ENCODE measurements around the gene PAGE2B. TPM values are rescaled to one million over a fixed set of nuclear protein-coding genes. Genes with fewer than 3 reads are reported as not detected.
"Not testable (repeated sequence)": the region's sequence is repeated elsewhere in the genome, so short reads cannot be mapped to it uniquely, and the experiment has no call there.

Gene PAGE2B, protein sequence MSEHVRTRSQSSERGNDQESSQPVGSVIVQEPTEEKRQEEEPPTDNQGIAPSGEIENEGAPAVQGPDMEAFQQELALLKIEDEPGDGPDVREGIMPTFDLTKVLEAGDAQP
- not detected in 2 replicates for total RNA-seq (2012; rRNA removed)

DNA sequence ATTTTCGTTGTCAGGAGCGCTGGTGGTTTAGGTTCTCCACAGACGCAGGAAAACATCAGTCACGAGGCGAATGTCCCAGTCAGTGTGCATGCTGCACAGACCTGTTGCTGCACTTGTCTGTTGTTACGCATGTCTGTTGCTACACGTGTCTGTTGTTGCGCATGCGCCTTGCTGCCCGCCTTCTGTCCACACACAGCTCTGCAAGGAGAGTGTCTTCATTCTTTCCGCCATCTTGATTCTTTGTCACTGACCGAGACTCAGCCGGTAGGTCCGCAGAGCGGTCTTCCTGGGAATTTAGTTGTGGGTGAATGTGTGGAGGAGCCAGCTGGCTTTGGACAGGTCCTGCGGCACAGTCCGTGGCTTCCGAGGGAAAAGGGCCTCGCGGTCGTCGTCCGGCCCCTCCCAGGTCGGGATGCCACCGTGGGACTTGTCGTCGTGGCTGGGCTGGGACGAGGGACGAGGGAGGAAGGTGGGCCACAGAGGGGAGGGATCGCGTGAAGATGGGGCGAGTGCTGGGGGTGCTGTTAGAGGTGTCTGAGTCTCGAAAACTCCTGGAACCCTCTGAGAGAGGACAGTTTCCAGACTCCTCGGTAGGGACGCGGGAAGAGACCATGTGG, at the start of gene PAGE2B:
PAGE2B (plus strand) TSS at position 180 of the 617 bp plus-strand sequence. CDS start 1,012 bp downstream, outside the sequence.
- H3K4me1 ChIP-seq (ENCODE audit: control insufficient read depth, insufficient read depth, low read length) = no peaks in the 10 kb centered on the region
- no peaks in the 10 kb centered on the region for H3K36me3 ChIP-seq (ENCODE audit: insufficient read depth, low read length)
- no peaks in the 10 kb centered on the region for H3K9me3 ChIP-seq (replicated peaks; ENCODE audit: low read length)

DNA sequence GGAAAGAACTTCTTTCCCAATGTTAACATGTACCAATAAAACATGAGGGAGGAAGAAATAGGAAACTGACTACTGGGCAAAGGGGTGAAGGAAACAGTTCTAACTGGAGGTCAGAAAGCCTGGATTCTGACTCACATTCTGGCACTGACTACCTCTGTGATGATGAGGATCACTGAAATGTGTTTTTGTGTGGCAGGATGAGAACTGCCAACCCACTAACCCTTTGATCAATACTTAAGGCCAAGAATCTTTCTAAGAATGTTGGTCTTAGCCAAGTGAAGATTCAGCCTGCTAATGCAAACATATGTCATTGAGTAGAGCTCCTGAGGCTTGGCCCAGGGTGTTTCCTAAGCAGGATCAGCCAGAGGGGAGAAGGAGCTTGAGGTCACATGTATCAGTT, 48.7 kb upstream of the PAGE2B start:
- Histone ChIP-seq H3K4me2 (ENCODE audit: low read length) (no peak overlapping the region), H3K9ac (ENCODE audit: low read depth, low read length) (no peak overlapping the region), H3K4me3 (ENCODE audit: low read length) (no peak overlapping the region), H3K27me3 (ENCODE audit: control insufficient read depth, insufficient read depth, low read length) (peaks cover 12% of the 10 kb centered on the region), H3K4me1 (ENCODE audit: control insufficient read depth, insufficient read depth, low read length) (no peaks in the 10 kb centered on the region), H3K36me3 (ENCODE audit: insufficient read depth, low read length) (no peaks in the 10 kb centered on the region), H3K9me3 (replicated peaks; ENCODE audit: low read length) (no peaks in the 10 kb centered on the region)

More for the DNA sequence above, at the start of gene PAGE2B:
- H3K4me2 ChIP-seq (ENCODE audit: low read length) = no peak within 1 kb of the TSS
- H3K9ac ChIP-seq (ENCODE audit: low read depth, low read length) = no peak within 1 kb of the TSS
- H3K27me3 ChIP-seq (ENCODE audit: control insufficient read depth, insufficient read depth, low read length) = no peaks in the 10 kb centered on the region
- no peak within 1 kb of the TSS for H3K4me3 ChIP-seq (ENCODE audit: low read length)

DNA sequence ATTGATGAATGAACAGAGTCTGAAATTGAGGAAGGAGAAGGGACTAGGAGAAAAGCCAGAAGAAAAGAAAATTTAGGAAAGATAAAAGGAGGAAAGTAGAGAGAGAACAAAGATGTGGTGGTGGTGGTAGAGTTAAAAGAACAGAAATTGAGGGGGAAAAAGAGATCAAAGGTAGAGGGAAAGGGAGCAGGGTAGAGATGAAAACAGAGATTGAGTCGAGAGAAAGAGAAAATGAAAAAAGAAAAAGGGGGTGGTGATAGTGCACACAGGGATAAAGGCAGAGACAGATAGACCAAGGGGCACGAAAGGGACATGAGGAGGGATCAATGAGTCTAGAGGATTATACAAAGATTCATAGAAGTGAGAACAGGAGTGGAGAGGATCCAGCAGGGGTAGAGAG, 48.0 kb upstream of the PAGE2B start:
- Histone ChIP-seq H3K27me3 (ENCODE audit: control insufficient read depth, insufficient read depth, low read length) (peaks cover 12% of the 10 kb centered on the region), H3K4me2 (ENCODE audit: low read length) (no peak overlapping the region), H3K4me1 (ENCODE audit: control insufficient read depth, insufficient read depth, low read length) (no peaks in the 10 kb centered on the region)

DNA sequence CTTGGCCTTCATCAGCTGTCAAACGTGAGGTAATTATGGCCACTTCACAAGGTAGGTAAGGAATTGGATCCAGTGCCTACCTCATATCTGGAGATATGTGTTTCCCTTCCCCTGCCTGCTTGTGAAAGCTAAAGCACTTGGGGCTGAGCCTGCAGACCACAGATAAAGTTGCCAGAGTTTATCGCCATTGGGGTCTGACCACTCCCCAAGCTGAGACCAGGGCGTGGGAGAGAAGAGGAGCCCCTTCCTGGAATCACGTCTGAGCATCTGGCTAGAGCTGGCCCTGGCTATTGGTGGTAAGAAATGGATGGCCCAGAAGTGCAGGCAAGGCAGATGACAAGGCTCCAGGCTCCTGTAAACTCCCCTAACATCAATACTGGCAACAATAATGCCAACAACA, 46.8 kb upstream of the PAGE2B start:
- Histone ChIP-seq H3K9ac (ENCODE audit: low read depth, low read length) (no peak overlapping the region), H3K4me2 (ENCODE audit: low read length) (no peak overlapping the region), H3K36me3 (ENCODE audit: insufficient read depth, low read length) (no peaks in the 10 kb centered on the region), H3K9me3 (replicated peaks; ENCODE audit: low read length) (no peaks in the 10 kb centered on the region), H3K4me3 (ENCODE audit: low read length) (no peak overlapping the region), H3K4me1 (ENCODE audit: control insufficient read depth, insufficient read depth, low read length) (no peaks in the 10 kb centered on the region), H3K27me3 (ENCODE audit: control insufficient read depth, insufficient read depth, low read length) (peaks cover 12% of the 10 kb centered on the region)

More for the DNA sequence above, 48.0 kb upstream of the PAGE2B start:
- Histone ChIP-seq H3K36me3 (ENCODE audit: insufficient read depth, low read length) (no peaks in the 10 kb centered on the region), H3K9me3 (replicated peaks; ENCODE audit: low read length) (no peaks in the 10 kb centered on the region), H3K4me3 (ENCODE audit: low read length) (no peak overlapping the region), H3K9ac (ENCODE audit: low read depth, low read length) (no peak overlapping the region)

DNA sequence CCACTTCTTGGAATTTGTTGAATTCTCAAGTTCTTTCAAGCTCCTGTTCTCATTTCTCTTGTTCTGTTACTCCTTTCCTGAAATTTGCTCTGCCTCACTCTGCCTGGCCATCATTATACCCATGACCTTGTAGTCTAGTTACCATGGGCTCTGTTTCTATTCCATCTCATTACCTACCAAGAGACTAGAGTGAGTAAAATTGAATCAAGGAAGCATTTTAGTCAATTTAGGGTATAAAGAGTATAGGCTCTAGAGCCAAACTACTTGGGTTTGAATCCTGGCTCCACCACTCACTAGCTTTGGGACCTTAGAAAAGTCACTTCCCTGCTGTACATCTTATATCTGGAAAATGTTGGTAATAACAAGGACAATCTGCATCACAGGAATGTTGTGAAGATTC, 46.2 kb upstream of the PAGE2B start:
- Histone ChIP-seq H3K36me3 (ENCODE audit: insufficient read depth, low read length) (no peaks in the 10 kb centered on the region), H3K9ac (ENCODE audit: low read depth, low read length) (no peak overlapping the region), H3K27me3 (ENCODE audit: control insufficient read depth, insufficient read depth, low read length) (peaks cover 12% of the 10 kb centered on the region), H3K4me3 (ENCODE audit: low read length) (no peak overlapping the region), H3K4me2 (ENCODE audit: low read length) (no peak overlapping the region), H3K4me1 (ENCODE audit: control insufficient read depth, insufficient read depth, low read length) (no peaks in the 10 kb centered on the region), H3K9me3 (replicated peaks; ENCODE audit: low read length) (no peaks in the 10 kb centered on the region)

DNA sequence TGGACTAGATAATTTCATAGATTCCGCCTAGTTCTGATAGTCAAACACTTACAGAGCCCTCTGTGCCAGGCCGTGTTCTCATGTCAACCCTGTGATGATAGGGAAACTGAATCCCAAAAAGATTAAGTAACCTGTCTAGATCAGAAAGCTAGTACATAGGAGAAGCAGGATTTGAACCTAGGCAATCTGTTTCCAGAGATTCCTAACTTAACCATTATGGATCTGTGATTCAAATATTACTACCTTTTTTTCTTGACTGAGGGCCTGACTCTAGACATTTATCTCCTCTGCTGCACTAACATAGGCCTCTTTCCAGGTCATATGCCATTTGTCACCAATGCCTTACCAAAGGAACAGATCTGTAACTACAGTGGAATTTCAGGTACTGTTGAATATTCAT, 45.5 kb upstream of the PAGE2B start:
- H3K36me3 ChIP-seq (ENCODE audit: insufficient read depth, low read length) = no peaks in the 10 kb centered on the region
- no peak overlapping the region for H3K4me2 ChIP-seq (ENCODE audit: low read length)
- no peaks in the 10 kb centered on the region for H3K4me1 ChIP-seq (ENCODE audit: control insufficient read depth, insufficient read depth, low read length)
- H3K9me3 ChIP-seq (replicated peaks; ENCODE audit: low read length) = no peaks in the 10 kb centered on the region
- H3K4me3 ChIP-seq (ENCODE audit: low read length) = no peak overlapping the region
- no peak overlapping the region for H3K9ac ChIP-seq (ENCODE audit: low read depth, low read length)
- peaks cover 10% of the 10 kb centered on the region for H3K27me3 ChIP-seq (ENCODE audit: control insufficient read depth, insufficient read depth, low read length)

DNA sequence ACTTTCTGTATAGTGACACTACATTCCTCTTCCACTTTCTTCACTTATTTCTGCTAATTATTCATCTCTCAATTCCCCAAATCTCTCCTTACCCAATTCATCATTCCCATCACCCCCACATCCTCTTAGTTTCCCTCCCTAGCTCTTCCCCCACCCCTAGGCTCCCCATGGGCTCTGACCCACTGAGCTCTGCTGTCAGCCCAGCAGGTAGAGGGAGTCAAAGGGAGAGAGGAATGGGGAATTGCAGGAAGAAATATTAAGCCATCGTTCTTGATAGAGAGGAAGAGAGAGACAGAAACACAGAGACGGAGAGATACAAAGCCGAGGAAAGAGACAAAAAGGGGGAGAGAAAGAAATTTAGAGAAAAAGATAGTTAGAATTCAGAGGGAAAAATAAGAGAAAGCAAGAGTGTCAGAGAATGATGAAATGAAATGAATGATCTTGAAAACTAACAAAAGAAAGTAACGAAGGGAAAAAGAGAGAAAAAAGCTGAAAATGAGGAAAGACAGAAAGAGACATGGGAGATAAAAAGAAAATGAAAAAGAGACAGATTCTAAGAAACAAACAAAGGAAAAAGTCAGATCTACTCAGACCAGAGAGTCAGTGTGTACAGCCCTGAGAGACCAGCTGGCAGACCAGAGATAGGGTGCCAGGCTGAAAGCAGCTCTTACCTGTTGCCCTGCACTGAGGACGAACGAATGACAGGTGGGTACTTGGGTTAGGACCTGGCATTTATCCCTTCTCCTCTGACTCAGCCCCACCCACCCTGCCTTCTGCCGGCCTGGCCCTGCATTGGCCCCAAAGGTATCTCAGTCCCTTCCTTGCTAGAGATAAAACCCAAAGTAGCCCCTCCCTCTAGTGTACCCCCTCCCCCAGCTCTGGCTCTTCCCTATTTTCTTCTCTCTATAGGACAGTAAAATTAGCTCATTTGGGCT, 44.3 kb upstream of the PAGE2B start, which contains the start of gene ALAS2:
ALAS2 (minus strand) TSS at position 707 of the 935 bp plus-strand sequence. CDS start 4,977 bp downstream, outside the sequence.
- Histone ChIP-seq H3K36me3 (ENCODE audit: insufficient read depth, low read length) (no peaks in the 10 kb centered on the region), H3K9me3 (replicated peaks; ENCODE audit: low read length) (no peaks in the 10 kb centered on the region), H3K4me2 (ENCODE audit: low read length) (no peak within 1 kb of the TSS), H3K27me3 (ENCODE audit: control insufficient read depth, insufficient read depth, low read length) (peaks cover 7% of the 10 kb centered on the region), H3K9ac (ENCODE audit: low read depth, low read length) (no peak within 1 kb of the TSS), H3K4me3 (ENCODE audit: low read length) (no peak within 1 kb of the TSS), H3K4me1 (ENCODE audit: control insufficient read depth, insufficient read depth, low read length) (no peaks in the 10 kb centered on the region)

DNA sequence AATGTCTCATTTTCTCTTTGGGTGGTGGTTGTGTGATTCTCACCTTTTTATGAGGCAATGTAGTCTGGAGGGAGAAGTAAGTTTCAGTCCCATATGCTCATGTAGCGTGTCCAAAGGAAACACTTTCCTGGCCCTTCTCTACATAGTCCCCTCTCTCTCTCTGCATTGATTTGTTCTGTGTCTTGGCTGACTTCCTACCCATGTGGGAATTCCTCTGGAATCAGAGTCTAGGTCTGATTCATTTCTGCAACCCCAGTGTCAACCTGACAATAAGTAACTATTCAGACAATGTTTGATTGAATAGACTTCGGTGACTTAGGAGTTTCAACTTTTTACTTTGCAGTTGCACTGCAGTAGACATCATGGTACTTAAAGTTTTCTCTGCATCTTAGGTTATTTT, 41.4 kb upstream of the PAGE2B start:
- H3K4me3 ChIP-seq (ENCODE audit: low read length) = no peak overlapping the region
- H3K27me3 ChIP-seq (ENCODE audit: control insufficient read depth, insufficient read depth, low read length) = peaks cover 3% of the 10 kb centered on the region
- no peaks in the 10 kb centered on the region for H3K36me3 ChIP-seq (ENCODE audit: insufficient read depth, low read length)
- no peaks in the 10 kb centered on the region for H3K9me3 ChIP-seq (replicated peaks; ENCODE audit: low read length)
- no peak overlapping the region for H3K4me2 ChIP-seq (ENCODE audit: low read length)
- H3K4me1 ChIP-seq (ENCODE audit: control insufficient read depth, insufficient read depth, low read length) = no peaks in the 10 kb centered on the region
- H3K9ac ChIP-seq (ENCODE audit: low read depth, low read length) = no peak overlapping the region

DNA sequence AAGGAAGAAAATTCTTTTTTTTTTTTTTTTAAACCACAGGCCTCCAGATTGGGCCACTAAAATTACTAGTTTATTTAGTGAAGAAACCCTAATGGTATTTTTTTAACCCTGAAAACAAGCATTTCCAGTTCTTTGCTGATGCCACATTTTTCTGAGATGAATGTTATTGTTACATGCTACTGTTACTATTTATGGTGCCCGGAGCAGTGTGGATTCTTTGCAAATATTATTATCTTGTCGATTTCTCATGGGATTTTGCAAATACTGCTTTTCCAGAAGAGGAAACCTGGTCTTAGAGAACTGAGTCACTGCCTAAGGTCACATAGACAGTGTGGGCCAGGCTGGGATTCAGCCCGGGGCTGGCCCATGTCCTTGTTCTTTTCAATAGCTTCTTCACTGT, 35.4 kb upstream of the PAGE2B start:
- Histone ChIP-seq H3K9me3 (replicated peaks; ENCODE audit: low read length) (no peaks in the 10 kb centered on the region), H3K4me1 (ENCODE audit: control insufficient read depth, insufficient read depth, low read length) (no peaks in the 10 kb centered on the region), H3K4me2 (ENCODE audit: low read length) (no peak overlapping the region), H3K9ac (ENCODE audit: low read depth, low read length) (no peak overlapping the region), H3K36me3 (ENCODE audit: insufficient read depth, low read length) (no peaks in the 10 kb centered on the region), H3K27me3 (ENCODE audit: control insufficient read depth, insufficient read depth, low read length) (no peaks in the 10 kb centered on the region), H3K4me3 (ENCODE audit: low read length) (no peak overlapping the region)

DNA sequence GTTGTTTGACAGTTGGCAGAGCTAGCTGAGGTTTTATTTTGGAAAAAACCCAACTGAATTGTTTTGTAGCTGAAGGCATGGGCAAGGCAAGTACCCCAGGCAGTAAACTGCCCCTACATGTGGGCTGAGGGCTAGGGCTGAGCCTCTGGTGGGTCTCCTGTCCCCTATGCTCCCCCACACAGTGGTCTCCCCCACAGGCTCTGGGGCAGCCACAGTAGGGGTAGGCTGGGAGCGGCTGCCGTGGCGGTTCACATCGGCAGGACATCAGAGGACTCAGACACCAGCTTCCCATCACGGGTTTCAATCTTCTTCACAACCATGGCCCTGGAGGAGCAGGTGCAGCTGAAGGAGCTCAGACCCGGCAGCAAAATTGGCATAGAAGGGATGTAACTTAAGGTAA, 33.3 kb upstream of the PAGE2B start:
- Histone ChIP-seq H3K27me3 (ENCODE audit: control insufficient read depth, insufficient read depth, low read length) (no peaks in the 10 kb centered on the region), H3K9ac (ENCODE audit: low read depth, low read length) (no peak overlapping the region), H3K36me3 (ENCODE audit: insufficient read depth, low read length) (no peaks in the 10 kb centered on the region), H3K4me2 (ENCODE audit: low read length) (no peak overlapping the region), H3K4me1 (ENCODE audit: control insufficient read depth, insufficient read depth, low read length) (no peaks in the 10 kb centered on the region), H3K9me3 (replicated peaks; ENCODE audit: low read length) (no peaks in the 10 kb centered on the region), H3K4me3 (ENCODE audit: low read length) (no peak overlapping the region)

DNA sequence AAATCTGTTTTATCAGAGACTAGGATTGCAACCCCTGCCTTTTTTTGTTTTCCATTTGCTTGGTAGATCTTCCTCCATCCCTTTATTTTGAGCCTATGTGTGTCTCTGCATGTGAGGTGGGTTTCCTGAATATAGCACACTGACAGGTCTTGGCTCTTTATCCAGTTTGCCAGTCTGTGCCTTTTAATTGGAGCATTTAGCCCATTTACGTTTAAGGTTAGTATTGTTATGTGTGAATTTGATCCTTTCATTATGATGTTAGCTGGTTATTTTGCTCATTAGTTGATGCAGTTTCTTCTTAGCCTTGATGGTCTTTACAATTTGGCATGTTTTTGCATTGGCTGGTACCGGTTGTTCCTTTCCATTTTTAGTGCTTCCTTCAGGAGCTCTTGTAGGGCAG, 24.2 kb upstream of the PAGE2B start:
- not testable (repeated sequence) for H3K9me3 ChIP-seq (replicated peaks; ENCODE audit: low read length); H3K4me3 ChIP-seq (ENCODE audit: low read length)

More for the DNA sequence above, 24.2 kb upstream of the PAGE2B start:
- H3K9ac ChIP-seq (ENCODE audit: low read depth, low read length); H3K4me1 ChIP-seq (ENCODE audit: control insufficient read depth, insufficient read depth, low read length); H3K36me3 ChIP-seq (ENCODE audit: insufficient read depth, low read length); H3K27me3 ChIP-seq (ENCODE audit: control insufficient read depth, insufficient read depth, low read length); H3K4me2 ChIP-seq (ENCODE audit: low read length): not testable (repeated sequence)
